Effector memory CD4-positive, alpha-beta T cell (primary cell): Measurements from ENCODE around the gene XXYLT1.
A peak's percentile ranks its signal among the peaks of the same experiment; 100 is the strongest.

ENCODE experiments used
- DNase-seq, 3 donors: peaks; one replicate each; pipeline ENCODE4 v3.0.0-alpha.2; 2020
- H3K27ac ChIP-seq: 2 replicates; pipeline ENCODE4 v1.7.0; 2013; ENCODE audit warnings: mild to moderate bottlenecking, low read length, moderate library complexity; ENCODE audit not compliant: insufficient read depth, poor library complexity, severe bottlenecking
- H3K27me3 ChIP-seq: replicated peaks from 2 replicates; pipeline ENCODE4 v1.7.0; 2013; ENCODE audit warnings: mild to moderate bottlenecking, low read length; ENCODE audit not compliant: insufficient read depth, control insufficient read depth, poor library complexity, severe bottlenecking
- H3K36me3 ChIP-seq: 2 replicates; pipeline ENCODE4 v1.7.0; 2013; ENCODE audit warnings: mild to moderate bottlenecking, low read length, moderate library complexity; ENCODE audit not compliant: control insufficient read depth, insufficient read depth
- H3K4me1 ChIP-seq: 2 replicates; pipeline ENCODE4 v1.7.0; 2013; ENCODE audit warnings: low read length, mild to moderate bottlenecking; ENCODE audit not compliant: control insufficient read depth, insufficient read depth, poor library complexity, severe bottlenecking
- H3K4me3 ChIP-seq: 2 replicates; pipeline ENCODE4 v1.7.0; 2013; ENCODE audit warnings: low read length, low read depth, mild to moderate bottlenecking; ENCODE audit not compliant: insufficient read depth, poor library complexity, severe bottlenecking
- H3K9me3 ChIP-seq: 2 replicates; pipeline ENCODE4 v1.7.0; 2013; ENCODE audit warnings: mild to moderate bottlenecking, low read length, moderate library complexity; ENCODE audit not compliant: control insufficient read depth

The XXYLT1 gene

GRCh38 chr3:195286115-195286872 lies 15.3 kb upstream of the XXYLT1 start:
- DNase-seq, result no peak
- Histone ChIP-seq H3K4me1 (no peaks in the 10 kb centered on the region), H3K9me3 (no peaks in the 10 kb centered on the region), H3K4me3 (no peak overlapping the region), H3K27ac (no peak overlapping the region), H3K27me3 (no peaks in the 10 kb centered on the region), H3K36me3 (peaks cover 49% of the 10 kb centered on the region)

GRCh38 chr3:195285372-195285771 lies 14.4 kb upstream of the XXYLT1 start:
- H3K27ac ChIP-seq, result no peak overlapping the region
- H3K36me3 ChIP-seq, result peaks cover 45% of the 10 kb centered on the region
- DNase-seq, result no peak

GRCh38 chr3:195284842-195285241 lies 13.9 kb upstream of the XXYLT1 start:
- H3K4me3 ChIP-seq, result no peak overlapping the region
- H3K27ac ChIP-seq, result no peak overlapping the region
- H3K9me3 ChIP-seq, result no peaks in the 10 kb centered on the region
- H3K36me3 ChIP-seq, result peaks cover 40% of the 10 kb centered on the region
- DNase-seq, result no peak
- no peaks in the 10 kb centered on the region for H3K4me1 ChIP-seq
- no peaks in the 10 kb centered on the region for H3K27me3 ChIP-seq

More at GRCh38 chr3:195285372-195285771, 14.4 kb upstream of the XXYLT1 start:
- Histone ChIP-seq H3K9me3 (no peaks in the 10 kb centered on the region), H3K27me3 (no peaks in the 10 kb centered on the region), H3K4me1 (no peaks in the 10 kb centered on the region), H3K4me3 (no peak overlapping the region)

- no peaks in the 10 kb centered on the region for H3K4me1 ChIP-seq
- H3K27ac ChIP-seq, result no peak overlapping the region
- peaks cover 34% of the 10 kb centered on the region for H3K36me3 ChIP-seq
- no peaks in the 10 kb centered on the region for H3K9me3 ChIP-seq
- DNase-seq, result no peak
- H3K27me3 ChIP-seq, result no peaks in the 10 kb centered on the region
- no peak overlapping the region for H3K4me3 ChIP-seq
These were observed 12.0 kb upstream of the XXYLT1 start for GRCh38 chr3:195282961-195283360.

GRCh38 chr3:195274259-195274966 lies 3.5 kb upstream of the XXYLT1 start:
- H3K27me3 ChIP-seq, result no peaks in the 10 kb centered on the region
- H3K27ac ChIP-seq, result no peak overlapping the region
- H3K4me1 ChIP-seq, result peaks cover 18% of the 10 kb centered on the region
- peaks cover 4% of the 10 kb centered on the region for H3K36me3 ChIP-seq
- H3K4me3 ChIP-seq, result no peak overlapping the region
- no peaks in the 10 kb centered on the region for H3K9me3 ChIP-seq
- DNase-seq, result no peak

GRCh38 chr3:195271410-195272243 lies 668 bp upstream of the XXYLT1 start:
- no peaks in the 10 kb centered on the region for H3K36me3 ChIP-seq
- no peaks in the 10 kb centered on the region for H3K9me3 ChIP-seq
- no peaks in the 10 kb centered on the region for H3K27me3 ChIP-seq
- peak overlapping the region; percentile 78 for H3K4me3 ChIP-seq
- peaks cover 21% of the 10 kb centered on the region for H3K4me1 ChIP-seq
- DNase-seq, result peak; percentile 70 to 77 (median 71)
- peak overlapping the region; percentile 63 for H3K27ac ChIP-seq

- DNase-seq, result peak in 1 of 3 donors; percentile 15
- Histone ChIP-seq H3K9me3 (no peaks in the 10 kb centered on the region), H3K4me3 (peak overlapping the region; percentile 78), H3K36me3 (no peaks in the 10 kb centered on the region), H3K27me3 (no peaks in the 10 kb centered on the region), H3K27ac (peak overlapping the region; percentile 63), H3K4me1 (peaks cover 21% of the 10 kb centered on the region)
These were observed 711 bp downstream of the XXYLT1 start for GRCh38 chr3:195270079-195270816.

- DNase-seq, result no peak
- H3K4me3 ChIP-seq, result peak overlapping the region; percentile 78
- H3K27ac ChIP-seq, result no peak overlapping the region
- H3K27me3 ChIP-seq, result no peaks in the 10 kb centered on the region
- H3K4me1 ChIP-seq, result peaks cover 21% of the 10 kb centered on the region
- H3K9me3 ChIP-seq, result no peaks in the 10 kb centered on the region
- H3K36me3 ChIP-seq, result no peaks in the 10 kb centered on the region
These were observed 1.4 kb downstream of the XXYLT1 start for GRCh38 chr3:195269375-195270078.
